RWPE2 (cell line): ENCODE measurements around the gene ARCN1.

Source experiments
- ATAC-seq: fragments of 200-7000 bp; cut with Tn5 transposase; 3 replicates; pipeline ENCODE4 v1.9.1; 2021; ENCODE audit warnings: low read depth
- DNase-seq: peaks from one replicate; pipeline ENCODE4 v3.0.0-alpha.2; 2020; ENCODE audit warnings: low spot score
- H3K27ac ChIP-seq: fragments of 450-650 bp; 2 replicates; pipeline ENCODE4 v1.5.1; 2017; ENCODE audit warnings: mild to moderate bottlenecking; ENCODE audit not compliant: poor library complexity, severe bottlenecking
- H3K27me3 ChIP-seq: fragments of 250-450 bp; sonication (Bioruptor Pico); 2 replicates; pipeline ENCODE4 v1.5.1; 2021; ENCODE audit warnings: mild to moderate bottlenecking, moderate library complexity; ENCODE audit not compliant: insufficient read depth, poor library complexity, severe bottlenecking
- H3K36me3 ChIP-seq: fragments of 250-450 bp; sonication (Bioruptor Pico); 2 replicates; pipeline ENCODE4 v1.5.1; 2020; ENCODE audit warnings: low read depth, mild to moderate bottlenecking, moderate library complexity
- H3K4me1 ChIP-seq: fragments of 250-450 bp; sonication (Bioruptor Pico); 2 replicates; pipeline ENCODE4 v1.5.1; 2021; ENCODE audit warnings: mild to moderate bottlenecking, moderate library complexity; ENCODE audit not compliant: insufficient read depth, poor library complexity, severe bottlenecking
- H3K4me3 ChIP-seq: fragments of 250-450 bp; sonication (Bioruptor Pico); 2 replicates; pipeline ENCODE4 v1.5.1; 2021; ENCODE audit warnings: mild to moderate bottlenecking, moderate library complexity; ENCODE audit not compliant: severe bottlenecking
- H3K9me3 ChIP-seq: fragments of 250-450 bp; sonication (Bioruptor Pico); 2 replicates; pipeline ENCODE4 v1.5.1; 2021; ENCODE audit warnings: mild to moderate bottlenecking, moderate library complexity; ENCODE audit not compliant: severe bottlenecking
- TF ChIP-seq, protein P1 (sequence below): fragments of 450-650 bp; IDR thresholded peaks from one replicate; pipeline ENCODE4 v1.5.1; 2017; ENCODE audit warnings: mild to moderate bottlenecking, moderate library complexity; ENCODE audit not compliant: poor library complexity, severe bottlenecking

Gene ARCN1

DNA sequence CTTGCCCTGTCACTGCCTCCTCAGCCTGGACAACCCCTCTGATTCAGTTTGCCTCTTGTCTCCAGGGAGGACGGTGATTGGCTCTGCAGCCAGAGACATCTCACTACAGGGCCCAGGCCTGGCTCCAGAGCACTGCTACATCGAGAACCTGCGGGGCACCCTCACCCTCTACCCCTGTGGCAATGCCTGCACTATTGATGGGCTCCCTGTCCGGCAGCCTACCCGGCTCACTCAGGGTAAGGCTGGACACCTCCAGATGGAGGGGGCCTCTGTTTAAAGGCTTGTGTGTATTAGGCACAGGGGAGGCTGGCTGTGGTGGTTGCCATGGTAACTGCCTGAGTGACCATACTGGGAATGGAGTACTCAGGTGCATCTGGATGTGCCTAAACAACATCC is 43.8 kb downstream of the ARCN1 start:
- Histone ChIP-seq H3K4me1 (peaks cover 38% of the 10 kb centered on the region), H3K9me3 (no peaks in the 10 kb centered on the region), H3K27ac (peak overlapping the region; percentile 99), H3K36me3 (peaks cover 7% of the 10 kb centered on the region; the same call in 1 of the 2 replicates), H3K27me3 (no peaks in the 10 kb centered on the region), H3K4me3 (no peak overlapping the region)
- no peak for ATAC-seq
- no peak for DNase-seq
- TF ChIP-seq, protein P1, sequence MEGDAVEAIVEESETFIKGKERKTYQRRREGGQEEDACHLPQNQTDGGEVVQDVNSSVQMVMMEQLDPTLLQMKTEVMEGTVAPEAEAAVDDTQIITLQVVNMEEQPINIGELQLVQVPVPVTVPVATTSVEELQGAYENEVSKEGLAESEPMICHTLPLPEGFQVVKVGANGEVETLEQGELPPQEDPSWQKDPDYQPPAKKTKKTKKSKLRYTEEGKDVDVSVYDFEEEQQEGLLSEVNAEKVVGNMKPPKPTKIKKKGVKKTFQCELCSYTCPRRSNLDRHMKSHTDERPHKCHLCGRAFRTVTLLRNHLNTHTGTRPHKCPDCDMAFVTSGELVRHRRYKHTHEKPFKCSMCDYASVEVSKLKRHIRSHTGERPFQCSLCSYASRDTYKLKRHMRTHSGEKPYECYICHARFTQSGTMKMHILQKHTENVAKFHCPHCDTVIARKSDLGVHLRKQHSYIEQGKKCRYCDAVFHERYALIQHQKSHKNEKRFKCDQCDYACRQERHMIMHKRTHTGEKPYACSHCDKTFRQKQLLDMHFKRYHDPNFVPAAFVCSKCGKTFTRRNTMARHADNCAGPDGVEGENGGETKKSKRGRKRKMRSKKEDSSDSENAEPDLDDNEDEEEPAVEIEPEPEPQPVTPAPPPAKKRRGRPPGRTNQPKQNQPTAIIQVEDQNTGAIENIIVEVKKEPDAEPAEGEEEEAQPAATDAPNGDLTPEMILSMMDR = no peak

DNA sequence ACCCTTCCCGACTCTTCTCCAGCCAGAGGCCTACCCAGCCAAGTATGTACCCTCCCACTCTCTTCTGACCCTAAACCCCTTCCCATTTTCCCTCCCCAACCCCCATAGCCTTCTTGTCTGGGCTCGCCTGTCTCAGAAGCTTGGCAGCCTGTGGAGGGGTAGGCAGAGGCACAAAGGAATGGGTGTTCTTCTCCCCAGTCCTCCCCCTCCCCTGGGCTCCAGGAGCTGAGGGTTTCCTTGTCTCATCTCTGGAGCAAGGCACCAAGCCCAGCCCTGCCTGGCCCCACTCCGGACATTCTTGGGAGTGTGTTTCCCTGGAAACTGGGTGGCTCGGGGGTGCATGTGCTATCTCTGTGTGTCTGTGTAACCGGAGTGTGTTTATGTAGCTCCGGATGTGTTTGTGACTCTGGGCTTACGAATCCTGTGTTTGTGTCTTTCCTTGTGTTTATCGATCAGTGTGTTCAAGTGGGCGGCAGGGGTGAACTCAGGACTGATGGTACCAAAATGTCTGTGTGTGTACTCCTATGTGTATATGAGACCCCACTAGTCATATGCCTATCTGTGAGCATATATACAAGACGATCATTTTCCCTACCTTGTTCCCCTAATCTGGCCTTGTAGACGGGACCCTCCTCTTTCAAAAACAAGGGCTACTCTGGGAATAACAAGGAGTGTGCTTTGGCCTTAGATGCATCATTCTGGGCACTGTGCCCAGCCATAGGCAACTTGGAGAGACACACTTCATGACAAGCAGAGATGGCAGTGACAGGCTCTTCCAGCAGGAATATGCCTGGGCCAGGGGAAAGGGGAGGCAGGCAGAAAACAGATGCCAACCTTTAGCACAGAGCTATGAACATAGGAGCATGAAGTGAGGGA is 46.1 kb downstream of the ARCN1 start:
- peak overlapping the region; percentile 99 for H3K27ac ChIP-seq
- H3K4me1 ChIP-seq = peaks cover 44% of the 10 kb centered on the region
- ATAC-seq (no peak), DNase-seq (no peak)
- no peak overlapping the region for H3K4me3 ChIP-seq
- H3K9me3 ChIP-seq = no peaks in the 10 kb centered on the region
- peaks cover 7% of the 10 kb centered on the region; the same call in 1 of the 2 replicates for H3K36me3 ChIP-seq
- H3K27me3 ChIP-seq = no peaks in the 10 kb centered on the region
- TF ChIP-seq, protein P1 = no peak

DNA sequence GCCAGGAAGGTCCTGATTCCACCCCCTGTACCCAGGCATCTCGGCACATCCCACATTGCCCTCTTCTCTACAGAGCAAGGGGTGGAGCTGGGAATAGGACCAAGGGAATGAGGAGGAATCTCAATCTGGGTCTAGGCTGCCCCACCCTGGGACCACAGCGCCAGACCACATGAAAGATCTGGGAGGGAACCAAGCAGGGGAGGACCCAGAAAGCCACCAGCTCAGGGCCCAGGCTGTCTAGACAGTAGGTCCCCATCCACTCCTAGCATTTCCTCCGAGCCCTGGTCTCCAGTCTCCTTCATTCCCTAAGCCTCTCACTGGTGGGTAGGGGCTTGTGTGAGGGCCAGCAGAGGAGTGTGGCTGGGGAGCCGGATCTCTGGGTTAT is 46.8 kb downstream of the ARCN1 start:
- H3K27ac ChIP-seq = peak overlapping the region; percentile 99
- H3K9me3 ChIP-seq = no peaks in the 10 kb centered on the region
- H3K4me1 ChIP-seq = peaks cover 50% of the 10 kb centered on the region
- TF ChIP-seq, protein P1 = no peak
- H3K27me3 ChIP-seq = no peaks in the 10 kb centered on the region
- H3K36me3 ChIP-seq = peaks cover 10% of the 10 kb centered on the region; the same call in 1 of the 2 replicates
- no peak overlapping the region for H3K4me3 ChIP-seq
- ATAC-seq (no peak), DNase-seq (no peak)

DNA sequence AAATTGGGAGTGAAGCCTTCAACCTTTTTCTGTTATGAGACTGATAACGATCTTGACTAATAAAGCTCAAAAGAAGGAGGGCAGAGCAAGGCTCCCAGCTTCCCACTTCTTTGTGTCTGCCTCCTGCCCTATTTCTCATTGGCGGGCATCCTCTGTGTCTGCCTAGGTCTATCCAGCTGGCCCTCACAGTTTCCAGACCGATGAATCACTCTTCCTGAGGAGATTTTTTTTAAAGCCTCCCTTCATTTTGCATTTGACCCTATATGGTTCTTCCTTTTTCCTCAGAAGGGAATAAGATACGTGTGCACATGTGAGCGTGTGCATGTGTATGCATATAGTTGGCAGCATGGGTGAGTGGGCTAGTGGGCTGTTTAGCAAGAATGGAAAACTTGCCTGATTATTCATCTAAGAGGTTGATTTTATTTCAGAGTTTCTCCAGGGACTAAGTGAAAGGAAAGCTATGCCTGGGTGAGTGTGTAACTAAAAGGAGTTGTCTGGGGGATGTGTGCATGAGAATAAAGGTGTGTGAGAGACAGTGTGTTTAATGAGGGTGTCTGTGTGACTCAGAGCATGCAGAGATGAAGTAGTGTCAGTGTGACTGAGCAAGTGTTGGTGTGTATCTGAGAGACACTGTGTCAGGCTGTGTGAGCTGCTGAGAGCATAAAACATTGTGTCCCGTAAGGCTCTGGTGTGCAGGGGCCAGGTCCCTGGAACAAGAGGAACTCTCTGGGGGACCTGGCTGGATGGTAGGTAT is 47.4 kb downstream of the ARCN1 start:
- ATAC-seq (peak; percentile 49), DNase-seq (peak; percentile 86)
- no peak overlapping the region for H3K4me3 ChIP-seq
- peaks cover 14% of the 10 kb centered on the region for H3K36me3 ChIP-seq
- H3K4me1 ChIP-seq = peaks cover 54% of the 10 kb centered on the region
- no peaks in the 10 kb centered on the region for H3K27me3 ChIP-seq
- no peaks in the 10 kb centered on the region for H3K9me3 ChIP-seq
- TF ChIP-seq, protein P1 = no peak
- peak overlapping the region; percentile 99 for H3K27ac ChIP-seq
